Omental fat pad (tissue), 4 donors: Measurements from ENCODE around the gene DNAH1. TPM values are rescaled to one million over a fixed set of nuclear protein-coding genes. Genes with fewer than 3 reads are reported as not detected.

ENCODE experiments used
- ATAC-seq: fragments of 150-250 bp; one replicate; pipeline ENCODE4 v1.9.1; 2016; ENCODE audit warnings: mild to moderate bottlenecking, moderate library complexity; ENCODE audit not compliant: low FRiP score
- DNase-seq: peaks from one replicate; pipeline ENCODE4 v3.0.0-alpha.2; 2019; ENCODE audit warnings: low spot score
- CTCF ChIP-seq, 3 donors: fragments of 450-650 bp; IDR thresholded peaks; one replicate each; pipeline ENCODE4 v1.5.1; 2016 to 2017; ENCODE audit warnings: antibody characterized with exemption in 3 of 3, mild to moderate bottlenecking in 3 of 3, moderate library complexity in 2 of 3
- total RNA-seq, 4 donors: library from RNA; depleted of rRNA; stranded (reverse); fragments of >200 nt; gene quantifications; one replicate each; pipeline ENCODE4 v1.1.0, GENCODE V29; 2016

Gene DNAH1
- total RNA-seq, 4 donors from 2014 or later = 6.7 to 24.9 (median 14.1) TPM

GRCh38 chr3:52339612-52340011, 23.5 kb downstream of the DNAH1 start:
- DNase-seq (no peak), ATAC-seq (no peak)
- TF ChIP-seq CTCF (IDR thresholded peaks at IDR 0.05) = no peak

- ATAC-seq = no peak
- DNase-seq = no peak
- TF ChIP-seq CTCF (IDR thresholded peaks at IDR 0.05) = no peak
Observed at GRCh38 chr3:52341123-52341522, 25.0 kb downstream of the DNAH1 start.

- DNase-seq = no peak
- no peak for ATAC-seq
- TF ChIP-seq CTCF (IDR thresholded peaks at IDR 0.05) = no peak
Observed at GRCh38 chr3:52343946-52344600, 28.0 kb downstream of the DNAH1 start.

DNA sequence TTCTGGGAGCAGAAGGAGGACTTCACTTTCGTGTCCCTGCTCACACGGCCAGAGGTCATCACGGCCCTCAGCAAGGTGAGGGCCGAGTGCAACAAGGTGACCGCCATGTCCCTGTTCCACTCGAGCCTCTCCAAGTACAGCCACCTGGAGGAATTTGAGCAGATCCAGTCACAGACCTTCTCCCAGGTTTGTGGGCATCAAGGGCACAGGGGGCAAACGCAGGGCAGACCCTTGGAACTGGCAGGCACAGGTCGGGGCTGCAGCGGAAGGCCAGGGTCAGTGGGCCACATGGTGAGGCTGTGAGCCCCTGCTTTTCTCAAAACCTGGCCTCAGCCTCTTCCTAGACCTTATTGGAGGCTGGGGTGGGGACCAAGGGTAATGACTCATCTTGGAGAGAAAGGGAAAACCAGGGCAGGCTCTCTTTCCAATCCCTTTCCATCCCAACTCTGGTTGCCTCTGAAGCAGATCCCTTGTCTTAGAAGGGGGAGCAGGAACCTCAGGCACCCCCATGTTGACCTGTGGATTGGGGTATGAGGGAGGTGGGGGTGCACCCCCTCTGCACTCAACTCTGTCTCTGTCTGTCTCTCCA, 29.5 kb downstream of the DNAH1 start:
- no peak for TF ChIP-seq CTCF (IDR thresholded peaks at IDR 0.05)
- ATAC-seq (no peak), DNase-seq (no peak)

GRCh38 chr3:52346623-52347530, 30.8 kb downstream of the DNAH1 start:
- TF ChIP-seq CTCF (IDR thresholded peaks at IDR 0.05) = no peak
- no peak for ATAC-seq
- no peak for DNase-seq

- DNase-seq = no peak
- no peak for TF ChIP-seq CTCF (IDR thresholded peaks at IDR 0.05)
- ATAC-seq = no peak
Observed at GRCh38 chr3:52347716-52348635, 31.9 kb downstream of the DNAH1 start.
